ENCODE data around the gene PDE6B.

GRCh38 chr4:685679-686412 lies 60.5 kb downstream of the PDE6B start:
- TF ChIP-seq POLR2A (IDR thresholded peaks at IDR 0.05; ENCODE audit: low read depth) (no peak), CTCF (IDR thresholded peaks at IDR 0.05) (no peak), EP300 (IDR thresholded peaks at IDR 0.05) (no peak)

Measured in esophagus muscularis mucosa (tissue), 4 donors.